ENCODE data around the gene IL18BP.

The IL18BP gene

DNA sequence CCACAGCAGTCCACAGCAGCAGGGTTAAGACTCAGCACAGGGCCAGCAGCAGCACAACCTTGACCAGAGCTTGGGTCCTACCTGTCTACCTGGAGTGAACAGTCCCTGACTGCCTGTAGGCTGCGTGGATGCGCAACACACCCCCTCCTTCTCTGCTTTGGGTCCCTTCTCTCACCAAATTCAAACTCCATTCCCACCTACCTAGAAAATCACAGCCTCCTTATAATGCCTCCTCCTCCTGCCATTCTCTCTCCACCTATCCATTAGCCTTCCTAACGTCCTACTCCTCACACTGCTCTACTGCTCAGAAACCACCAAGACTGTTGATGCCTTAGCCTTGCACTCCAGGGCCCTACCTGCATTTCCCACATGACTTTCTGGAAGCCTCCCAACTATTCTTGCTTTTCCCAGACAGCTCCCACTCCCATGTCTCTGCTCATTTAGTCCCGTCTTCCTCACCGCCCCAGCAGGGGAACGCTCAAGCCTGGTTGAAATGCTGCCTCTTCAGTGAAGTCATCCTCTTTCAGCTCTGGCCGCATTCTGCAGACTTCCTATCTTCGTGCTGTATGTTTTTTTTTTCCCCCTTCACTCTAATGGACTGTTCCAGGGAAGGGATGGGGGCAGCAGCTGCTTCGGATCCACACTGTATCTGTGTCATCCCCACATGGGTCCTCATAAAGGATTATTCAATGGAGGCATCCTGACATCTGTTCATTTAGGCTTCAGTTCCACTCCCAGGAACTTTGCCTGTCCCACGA lies 3.3 kb downstream of the IL18BP start:
- peak overlapping the region; percentile 44 for H3K27ac ChIP-seq
- TF ChIP-seq ZFX (IDR thresholded peaks at IDR 0.05; ENCODE audit: borderline replicate concordance) (no peak), CTCF (IDR thresholded peaks at IDR 0.05) (no peak)

- TF ChIP-seq ZFX (IDR thresholded peaks at IDR 0.05; ENCODE audit: borderline replicate concordance): no peak
- TF ChIP-seq CTCF (IDR thresholded peaks at IDR 0.05): no peak
Measured at GRCh38 chr11:72002841-72003775, 4.4 kb downstream of the IL18BP start.

GRCh38 chr11:72003776-72004171 lies 5.1 kb downstream of the IL18BP start:
- peak overlapping the region; percentile 44; the same call in 1 of the 2 replicates for H3K27ac ChIP-seq
- TF ChIP-seq ZFX (IDR thresholded peaks at IDR 0.05; ENCODE audit: borderline replicate concordance): no peak
- TF ChIP-seq CTCF (IDR thresholded peaks at IDR 0.05): no peak

More at GRCh38 chr11:72002841-72003775, 4.4 kb downstream of the IL18BP start:
- H3K27ac ChIP-seq: peak overlapping the region; percentile 44

DNA sequence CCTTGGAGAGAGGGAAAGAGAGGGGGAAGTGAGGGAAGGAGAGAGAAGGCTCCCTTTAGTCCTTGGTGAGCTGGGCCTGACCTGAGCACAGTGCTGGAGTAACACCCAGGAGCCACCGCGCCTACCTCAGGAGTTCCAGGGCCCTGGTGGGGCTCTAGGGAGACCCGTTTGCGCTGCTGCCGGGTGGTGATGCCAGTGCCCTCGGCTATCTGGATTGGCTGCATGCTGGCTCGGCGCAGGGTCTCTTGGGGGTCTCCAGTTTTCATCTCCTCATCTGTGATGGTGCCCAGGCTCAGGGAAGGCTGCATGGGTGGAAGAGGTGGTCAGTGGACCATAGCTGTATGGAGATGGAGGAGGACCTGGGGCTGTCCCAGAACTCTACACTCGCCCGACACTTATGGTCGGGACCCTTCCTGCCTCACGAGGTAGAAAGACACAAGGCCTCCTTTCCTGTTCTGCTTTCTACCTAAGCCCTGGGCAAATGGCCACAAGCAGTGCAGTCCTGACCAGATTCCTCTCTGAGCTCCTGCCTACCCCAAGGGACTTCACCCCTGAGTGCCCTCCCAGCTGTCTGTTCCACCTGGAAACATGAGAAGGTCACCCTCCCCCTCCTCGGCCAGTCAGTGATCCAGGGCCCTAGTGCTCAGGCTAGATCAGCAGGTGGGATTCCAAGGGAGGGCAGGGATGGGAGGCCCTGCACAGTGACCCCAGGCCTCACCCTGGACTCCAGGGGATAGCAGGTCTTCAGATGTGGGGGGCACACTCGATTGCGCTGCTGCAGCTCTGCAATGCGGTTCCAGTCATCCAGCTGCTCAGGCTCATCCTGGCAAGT lies 6.0 kb downstream of the IL18BP start:
- no peak for TF ChIP-seq ZFX (IDR thresholded peaks at IDR 0.05; ENCODE audit: borderline replicate concordance)
- TF ChIP-seq CTCF (IDR thresholded peaks at IDR 0.05): no peak
- H3K27ac ChIP-seq: peak overlapping the region; percentile 35

DNA sequence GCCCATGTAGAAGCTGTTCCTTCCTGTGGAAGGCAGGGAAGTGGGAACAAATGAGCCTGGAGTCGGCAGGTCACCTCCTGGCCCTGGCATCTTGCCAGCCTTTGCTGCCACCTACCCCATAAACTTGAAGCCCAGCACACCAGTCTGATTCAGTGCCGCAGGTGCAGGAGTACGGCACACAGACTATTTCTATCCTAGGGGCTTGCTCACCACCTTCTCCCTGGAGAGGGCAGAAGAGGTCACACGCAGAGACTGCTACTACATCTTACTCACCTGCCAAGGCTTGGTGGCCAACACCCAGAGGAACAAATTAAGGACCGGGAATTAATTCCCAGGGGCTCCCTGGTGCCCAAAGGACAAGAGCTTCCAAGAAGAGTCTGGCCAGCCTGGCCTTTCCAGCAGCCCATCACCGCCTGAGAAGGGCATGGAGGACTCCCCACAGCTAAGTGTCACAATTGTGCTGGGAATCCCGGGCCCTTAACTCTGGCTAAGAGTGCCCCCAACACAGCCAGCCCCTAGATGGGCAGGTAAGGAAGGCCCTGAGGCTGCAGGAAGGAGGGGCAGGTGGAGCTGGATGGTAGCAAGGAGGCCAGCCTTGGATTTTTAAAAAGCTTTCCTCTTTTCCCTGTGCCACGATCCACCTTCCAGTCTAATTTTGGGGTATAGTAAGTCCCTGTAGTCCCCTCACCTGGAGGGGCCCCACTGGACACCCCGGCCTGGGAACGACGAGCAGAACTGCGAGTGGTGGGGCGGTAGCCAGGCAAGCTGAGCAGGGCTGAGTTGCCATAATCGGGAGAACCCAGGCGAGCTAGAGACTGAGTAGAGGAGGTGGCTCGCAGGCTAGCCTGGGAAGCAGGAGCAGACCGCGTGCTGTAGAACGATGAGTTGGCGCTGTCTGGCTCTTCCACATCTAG lies 6.9 kb downstream of the IL18BP start:
- H3K27ac ChIP-seq: peak overlapping the region; percentile 35
- no peak for TF ChIP-seq ZFX (IDR thresholded peaks at IDR 0.05; ENCODE audit: borderline replicate concordance)
- TF ChIP-seq CTCF (IDR thresholded peaks at IDR 0.05): no peak
